Nephron progenitor cell (in vitro differentiated cells): ENCODE results near the gene PDE6C.
A peak's percentile ranks its signal among the peaks of the same experiment; 100 is the strongest.

Experiments used
- DNase-seq: peaks from one replicate; pipeline ENCODE4 v3.0.0; 2021
- H3K27ac Mint-ChIP-seq: 2 replicates; pipeline ENCODE4 v1.8.0; 2021; ENCODE audit warnings: mild to moderate bottlenecking, moderate library complexity, mixed read lengths
- H3K27me3 Mint-ChIP-seq: 2 replicates; pipeline ENCODE4 v1.8.0; 2021; ENCODE audit warnings: mild to moderate bottlenecking, low read depth, mixed read lengths; ENCODE audit not compliant: poor library complexity
- H3K36me3 Mint-ChIP-seq: 2 replicates; pipeline ENCODE4 v1.8.0; 2021; ENCODE audit warnings: low read depth, mixed read lengths
- H3K4me1 Mint-ChIP-seq: 2 replicates; pipeline ENCODE4 v1.8.0; 2021; ENCODE audit warnings: mixed read lengths
- H3K4me3 Mint-ChIP-seq: 2 replicates; pipeline ENCODE4 v1.8.0; 2021; ENCODE audit warnings: mild to moderate bottlenecking, moderate library complexity, mixed read lengths
- H3K9me3 Mint-ChIP-seq: 2 replicates; pipeline ENCODE4 v1.8.0; 2021; ENCODE audit warnings: mild to moderate bottlenecking, moderate library complexity, mixed read lengths
- TF ChIP-seq, protein P1 (sequence below): fragments of 200-600 bp; sonication (generic); IDR thresholded peaks from 2 replicates; pipeline ENCODE4 v1.5.0; 2021; ENCODE audit warnings: antibody characterized with exemption

PDE6C gene

DNA sequence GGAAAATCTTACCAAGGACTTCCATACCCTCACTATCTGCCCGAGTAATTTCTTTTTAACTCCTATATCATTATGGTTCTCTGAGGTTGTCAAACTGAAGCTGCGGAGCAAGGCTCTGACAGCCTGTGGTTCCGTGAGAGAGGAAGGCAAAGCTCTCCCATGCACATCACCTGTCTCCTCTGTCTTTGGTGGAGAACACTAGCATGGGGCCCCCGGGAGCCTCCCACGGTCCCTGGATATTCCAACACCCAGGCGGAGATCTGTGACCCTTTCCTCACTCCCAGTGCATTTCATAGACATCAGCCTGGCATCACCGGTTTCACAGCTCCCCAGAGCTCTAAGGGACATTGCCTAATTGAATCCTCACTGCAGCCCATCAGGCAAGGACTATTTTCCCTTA is 21.7 kb upstream of the PDE6C start:
- no peaks in the 10 kb centered on the region for H3K36me3 Mint-ChIP-seq
- peaks cover 27% of the 10 kb centered on the region for H3K4me1 Mint-ChIP-seq
- no peaks in the 10 kb centered on the region for H3K9me3 Mint-ChIP-seq
- H3K27ac Mint-ChIP-seq, result no peak overlapping the region
- peaks cover 20% of the 10 kb centered on the region for H3K27me3 Mint-ChIP-seq
- H3K4me3 Mint-ChIP-seq, result no peak overlapping the region
- DNase-seq, result no peak
- TF ChIP-seq, protein P1, sequence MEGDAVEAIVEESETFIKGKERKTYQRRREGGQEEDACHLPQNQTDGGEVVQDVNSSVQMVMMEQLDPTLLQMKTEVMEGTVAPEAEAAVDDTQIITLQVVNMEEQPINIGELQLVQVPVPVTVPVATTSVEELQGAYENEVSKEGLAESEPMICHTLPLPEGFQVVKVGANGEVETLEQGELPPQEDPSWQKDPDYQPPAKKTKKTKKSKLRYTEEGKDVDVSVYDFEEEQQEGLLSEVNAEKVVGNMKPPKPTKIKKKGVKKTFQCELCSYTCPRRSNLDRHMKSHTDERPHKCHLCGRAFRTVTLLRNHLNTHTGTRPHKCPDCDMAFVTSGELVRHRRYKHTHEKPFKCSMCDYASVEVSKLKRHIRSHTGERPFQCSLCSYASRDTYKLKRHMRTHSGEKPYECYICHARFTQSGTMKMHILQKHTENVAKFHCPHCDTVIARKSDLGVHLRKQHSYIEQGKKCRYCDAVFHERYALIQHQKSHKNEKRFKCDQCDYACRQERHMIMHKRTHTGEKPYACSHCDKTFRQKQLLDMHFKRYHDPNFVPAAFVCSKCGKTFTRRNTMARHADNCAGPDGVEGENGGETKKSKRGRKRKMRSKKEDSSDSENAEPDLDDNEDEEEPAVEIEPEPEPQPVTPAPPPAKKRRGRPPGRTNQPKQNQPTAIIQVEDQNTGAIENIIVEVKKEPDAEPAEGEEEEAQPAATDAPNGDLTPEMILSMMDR, result no peak

DNA sequence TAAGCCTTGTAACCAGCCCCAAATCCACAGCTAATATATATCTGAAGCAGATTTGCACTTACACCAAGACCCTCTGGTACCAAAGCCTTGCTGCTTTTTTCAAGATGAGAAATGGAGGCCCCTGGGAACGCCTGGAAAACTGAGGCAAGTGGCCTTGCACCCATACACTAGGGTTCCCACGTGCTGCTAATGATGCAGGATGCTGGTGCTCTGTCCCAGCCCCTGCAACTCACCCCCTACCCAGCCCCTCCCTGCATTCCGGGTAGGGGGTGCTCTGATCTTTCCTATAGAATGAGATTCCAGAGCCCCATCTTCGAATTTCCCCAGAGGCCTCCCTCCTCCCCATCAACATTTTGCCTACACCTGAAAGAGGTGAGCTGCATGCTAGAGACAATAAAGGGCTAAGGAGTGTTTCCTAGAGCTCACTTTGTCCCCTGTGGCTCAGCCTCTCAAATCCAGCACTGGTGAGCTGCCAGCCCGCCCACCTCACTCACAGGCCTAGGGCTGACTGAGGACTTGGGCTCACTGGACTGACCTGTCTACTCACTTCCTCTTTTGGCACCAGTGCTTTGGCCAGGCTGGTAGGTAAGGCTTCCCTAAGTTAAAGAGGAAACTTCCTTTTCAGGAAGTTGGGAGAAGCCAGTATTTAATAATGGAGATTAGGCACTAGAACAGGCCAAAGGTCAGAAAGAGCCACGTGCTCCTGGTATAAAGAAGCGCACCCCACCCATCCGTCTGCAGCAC is 21.1 kb upstream of the PDE6C start:
- Mint-ChIP-seq H3K36me3 (no peaks in the 10 kb centered on the region), H3K4me3 (no peak overlapping the region), H3K27me3 (peaks cover 21% of the 10 kb centered on the region), H3K27ac (no peak overlapping the region), H3K4me1 (peaks cover 31% of the 10 kb centered on the region), H3K9me3 (no peaks in the 10 kb centered on the region)
- DNase-seq, result no peak
- TF ChIP-seq, protein P1, result no peak

- Mint-ChIP-seq H3K9me3 (no peaks in the 10 kb centered on the region), H3K4me1 (peaks cover 32% of the 10 kb centered on the region), H3K36me3 (no peaks in the 10 kb centered on the region)
Observed at GRCh38 chr10:93593254-93593653, 19.1 kb upstream of the PDE6C start.

GRCh38 chr10:93593749-93594148 is 18.6 kb upstream of the PDE6C start:
- no peaks in the 10 kb centered on the region for H3K36me3 Mint-ChIP-seq
- H3K4me3 Mint-ChIP-seq, result no peak overlapping the region

More at GRCh38 chr10:93593254-93593653, 19.1 kb upstream of the PDE6C start:
- peaks cover 29% of the 10 kb centered on the region for H3K27me3 Mint-ChIP-seq
- H3K27ac Mint-ChIP-seq, result no peak overlapping the region
- no peak overlapping the region for H3K4me3 Mint-ChIP-seq
- DNase-seq, result no peak
- TF ChIP-seq, protein P1, result no peak

DNA sequence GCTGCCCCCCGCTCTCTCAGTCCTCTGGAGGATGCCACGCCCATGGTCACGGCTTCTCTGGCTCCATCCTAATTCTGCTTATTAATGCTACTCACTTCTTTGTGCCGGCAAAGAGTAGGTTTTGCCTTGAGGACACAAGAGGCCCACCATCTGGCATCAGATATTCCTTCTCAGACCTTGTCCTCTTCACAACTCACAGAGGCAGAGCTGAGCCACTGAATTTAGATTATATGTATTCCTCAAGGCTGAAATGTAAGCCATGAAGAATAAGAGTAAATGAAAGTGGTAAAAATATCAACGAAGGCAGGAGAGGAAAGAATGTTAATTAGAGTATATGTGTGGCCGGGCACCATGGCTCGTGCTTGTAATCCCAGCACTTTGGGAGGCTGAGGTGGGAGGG is 17.8 kb upstream of the PDE6C start:
- H3K27ac Mint-ChIP-seq, result peak overlapping the region; percentile 3

More at GRCh38 chr10:93593749-93594148, 18.6 kb upstream of the PDE6C start:
- no peak for DNase-seq
- Mint-ChIP-seq H3K27me3 (peaks cover 32% of the 10 kb centered on the region), H3K4me1 (peaks cover 32% of the 10 kb centered on the region), H3K27ac (peak overlapping the region; percentile 68), H3K9me3 (no peaks in the 10 kb centered on the region)
- TF ChIP-seq, protein P1, result no peak

More for the DNA sequence above, 17.8 kb upstream of the PDE6C start:
- no peak overlapping the region for H3K4me3 Mint-ChIP-seq
- H3K27me3 Mint-ChIP-seq, result peaks cover 38% of the 10 kb centered on the region
- no peaks in the 10 kb centered on the region for H3K9me3 Mint-ChIP-seq
- H3K4me1 Mint-ChIP-seq, result peaks cover 25% of the 10 kb centered on the region
- TF ChIP-seq, protein P1, result no peak
- no peak for DNase-seq
- no peaks in the 10 kb centered on the region for H3K36me3 Mint-ChIP-seq
